Activated gamma-delta T cell treated with anti-CD3 and anti-CD28 coated beads, Interleukin-2, amount 50 U/mL, for 16 hours (primary cell): ENCODE data around the gene GPA33.
A peak's percentile ranks its signal among the peaks of the same experiment; 100 is the strongest.
"Not testable (repeated sequence)": the region's sequence is repeated elsewhere in the genome, so short reads cannot be mapped to it uniquely, and the experiment has no call there.

Experiments
- DNase-seq: peaks from one replicate; pipeline ENCODE4 v3.0.0-alpha.2; 2020; ENCODE audit warnings: low read depth

Gene GPA33

DNA sequence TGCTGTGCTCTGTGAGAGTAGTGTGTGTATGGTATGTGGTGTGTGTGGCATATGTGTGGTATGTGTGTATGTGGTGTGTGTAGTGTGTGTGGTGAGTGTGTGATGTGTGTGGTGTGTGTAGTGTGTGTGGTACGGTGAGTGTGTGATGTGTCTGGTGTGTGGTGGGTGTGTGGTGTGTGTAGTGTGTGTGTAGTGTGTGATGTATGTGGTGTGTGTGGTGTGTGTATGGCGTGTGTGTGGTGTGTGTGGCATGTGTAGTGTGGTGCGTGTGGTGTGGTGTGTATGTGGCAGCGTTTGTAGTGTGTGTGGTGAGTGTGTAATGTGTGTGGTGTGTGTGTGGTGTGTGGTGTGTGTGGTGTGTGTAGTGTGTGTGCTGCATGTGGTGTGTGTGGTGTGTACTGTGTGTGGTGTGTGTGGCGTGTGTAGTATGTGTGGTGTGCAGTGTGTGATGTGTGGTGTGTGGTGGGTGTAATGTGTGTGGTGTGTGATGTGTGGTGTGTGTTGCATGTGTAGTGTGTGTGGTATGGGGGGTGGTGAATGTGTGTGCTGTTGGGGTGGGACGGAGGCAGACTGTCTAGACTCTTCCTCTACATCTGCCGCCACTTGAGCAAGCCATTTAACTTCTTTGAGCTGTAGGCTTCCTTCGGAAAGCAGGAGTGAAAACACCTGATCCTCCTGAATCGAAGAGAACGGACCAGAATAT is 33.5 kb downstream of the GPA33 start:
- DNase-seq = no peak

DNA sequence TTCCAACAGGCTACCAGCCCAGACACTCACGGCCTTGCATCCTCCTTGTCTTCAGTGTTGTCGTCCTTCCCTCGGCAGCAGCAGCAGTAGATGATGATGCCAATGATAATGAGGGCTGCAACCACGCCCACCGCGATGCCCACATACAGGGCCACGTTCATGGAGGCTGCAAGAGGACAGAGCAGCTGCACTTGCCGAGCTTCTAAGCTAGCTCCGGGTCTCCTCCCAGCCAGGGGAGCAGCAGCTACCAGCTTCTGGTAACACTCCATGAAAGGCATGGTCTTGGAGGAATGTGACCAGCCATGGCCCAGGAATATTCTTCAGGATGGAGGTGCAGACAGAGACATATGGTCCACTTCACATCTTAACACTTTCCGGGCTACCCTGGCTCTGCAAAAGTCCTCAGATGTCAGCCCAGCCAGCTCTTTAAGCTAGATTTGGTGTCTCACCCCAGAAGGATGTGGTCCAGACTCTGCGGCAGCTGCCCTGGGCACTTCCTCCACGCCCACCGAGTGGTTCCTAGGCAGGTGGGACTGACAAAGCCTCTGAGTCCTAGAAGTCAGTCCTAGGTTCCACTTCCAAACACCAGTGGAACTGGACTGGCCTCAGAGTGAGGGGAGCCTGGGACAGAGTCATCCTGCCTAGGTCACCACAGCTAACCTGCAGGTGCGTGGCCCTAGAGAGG is 35.1 kb downstream of the GPA33 start:
- DNase-seq = no peak

DNA sequence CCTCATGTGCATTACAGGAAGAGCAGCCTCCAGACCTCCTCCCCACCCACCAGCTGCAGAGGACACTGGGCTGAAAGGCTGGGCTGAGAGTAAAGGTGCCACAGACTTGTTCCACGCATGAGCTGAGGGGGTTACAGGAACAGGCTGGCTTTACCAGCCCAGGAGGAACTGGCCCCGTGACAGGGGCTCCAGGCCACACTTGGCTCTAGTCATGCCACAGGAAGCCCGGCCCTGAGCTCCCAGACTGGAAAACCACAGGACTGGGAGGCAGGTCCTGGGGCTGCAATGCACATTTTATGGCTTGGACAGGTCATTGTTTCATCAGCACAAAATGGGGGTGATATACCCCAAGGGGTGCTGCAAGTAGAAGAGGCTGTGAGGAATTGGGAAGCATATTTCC is 35.6 kb downstream of the GPA33 start:
- DNase-seq = no peak

DNA sequence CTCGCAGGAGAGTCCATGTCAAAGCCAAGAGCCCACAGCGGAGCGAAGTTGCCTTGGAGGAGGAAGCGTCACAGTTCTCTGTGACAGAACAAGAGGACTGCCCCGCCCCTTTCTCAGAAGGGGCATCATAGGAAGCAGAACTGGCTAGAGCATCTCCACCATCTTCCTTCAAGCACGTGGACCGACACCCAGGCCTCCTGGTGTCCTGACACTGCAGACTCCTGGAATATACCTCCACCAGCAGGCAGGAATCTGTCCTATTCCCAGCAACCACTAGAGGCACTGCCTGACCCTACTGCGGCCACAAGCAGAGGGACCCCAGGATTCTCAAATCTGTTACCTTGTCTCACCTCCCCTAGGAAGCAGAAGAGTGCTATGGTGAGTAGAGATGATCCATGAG is 37.8 kb downstream of the GPA33 start:
- no peak for DNase-seq

- DNase-seq = no peak
These were observed 38.3 kb downstream of the GPA33 start for GRCh38 chr1:167051907-167052306.

DNA sequence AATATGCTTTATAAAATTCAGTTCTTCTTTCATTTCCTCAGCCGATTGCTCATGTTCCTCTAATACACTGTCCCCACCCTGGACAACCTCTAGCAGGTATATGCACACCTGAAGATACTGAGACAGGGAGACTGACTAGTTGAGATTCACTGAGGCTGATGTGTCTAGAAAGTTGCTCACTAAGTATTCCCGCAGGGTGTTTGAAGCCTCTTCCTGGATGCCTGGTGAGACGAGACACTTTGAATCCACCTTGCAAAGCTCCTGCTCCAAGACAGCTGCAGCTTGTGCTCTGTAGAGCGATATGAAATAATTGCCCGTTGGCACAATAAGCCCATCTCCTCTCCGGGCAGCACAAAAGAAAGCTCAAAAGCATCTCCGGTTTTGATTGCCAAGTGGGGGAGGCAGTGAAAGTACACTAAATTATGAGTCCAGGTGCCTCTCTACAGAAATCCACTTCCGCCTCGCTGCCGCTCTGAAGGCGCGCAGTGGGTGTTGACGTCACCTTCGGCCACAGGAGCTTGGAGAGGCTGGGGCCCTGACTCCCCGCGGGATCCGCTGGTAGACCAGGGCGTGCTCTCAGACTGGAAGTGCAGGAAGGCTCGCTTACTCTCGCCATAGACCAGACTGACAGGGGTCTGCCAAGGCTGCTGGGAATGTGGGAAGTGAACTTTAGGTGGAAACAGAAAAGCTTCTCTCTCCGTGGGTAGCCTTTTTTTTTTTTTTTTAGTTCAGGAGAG is 46.3 kb downstream of the GPA33 start:
- peak; percentile 27 for DNase-seq

GRCh38 chr1:167033646-167034045 is 56.5 kb downstream of the GPA33 start:
- DNase-seq = no peak

DNA sequence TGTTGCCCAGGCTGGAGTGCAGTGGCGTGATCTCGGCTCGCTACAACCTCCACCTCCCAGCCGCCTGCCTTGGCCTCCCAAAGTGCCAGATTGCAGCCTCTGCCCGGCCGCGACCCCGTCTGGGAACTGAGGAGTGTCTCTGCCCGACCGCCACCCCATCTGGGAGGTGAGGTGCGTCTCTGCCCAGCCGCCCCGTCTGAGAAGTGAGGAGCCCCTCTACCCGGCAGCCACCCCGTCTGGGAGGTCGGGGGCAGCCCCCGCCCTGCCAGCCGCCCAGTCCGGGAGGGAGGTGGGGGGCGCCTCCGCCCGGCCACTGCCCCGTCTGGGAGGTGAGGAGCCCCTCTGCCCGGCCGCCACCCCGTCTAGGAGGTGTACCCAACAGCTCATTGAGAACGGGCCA is 60.6 kb downstream of the GPA33 start:
- DNase-seq = not testable (repeated sequence)

DNA sequence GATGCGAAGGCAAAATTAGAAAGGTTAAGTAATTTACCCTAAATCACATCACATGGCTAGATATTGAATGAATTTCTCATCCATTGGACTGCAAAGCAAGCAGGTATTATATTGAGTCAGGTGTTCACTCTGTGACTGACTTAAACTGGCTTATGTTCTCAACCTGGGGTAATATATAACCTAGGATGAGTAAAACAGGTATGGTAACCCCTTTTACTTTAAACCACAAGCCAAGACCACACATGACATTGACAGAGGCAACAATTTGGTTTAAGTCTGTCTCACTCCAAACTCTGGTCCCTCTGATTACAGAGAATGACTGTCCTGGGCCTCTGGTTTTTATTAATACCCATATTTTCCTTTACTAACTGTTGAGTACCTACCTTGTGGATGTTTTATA is 67.8 kb downstream of the GPA33 start:
- DNase-seq = no peak

GRCh38 chr1:167016100-167016750 is 74.0 kb downstream of the GPA33 start:
- DNase-seq = no peak

DNA sequence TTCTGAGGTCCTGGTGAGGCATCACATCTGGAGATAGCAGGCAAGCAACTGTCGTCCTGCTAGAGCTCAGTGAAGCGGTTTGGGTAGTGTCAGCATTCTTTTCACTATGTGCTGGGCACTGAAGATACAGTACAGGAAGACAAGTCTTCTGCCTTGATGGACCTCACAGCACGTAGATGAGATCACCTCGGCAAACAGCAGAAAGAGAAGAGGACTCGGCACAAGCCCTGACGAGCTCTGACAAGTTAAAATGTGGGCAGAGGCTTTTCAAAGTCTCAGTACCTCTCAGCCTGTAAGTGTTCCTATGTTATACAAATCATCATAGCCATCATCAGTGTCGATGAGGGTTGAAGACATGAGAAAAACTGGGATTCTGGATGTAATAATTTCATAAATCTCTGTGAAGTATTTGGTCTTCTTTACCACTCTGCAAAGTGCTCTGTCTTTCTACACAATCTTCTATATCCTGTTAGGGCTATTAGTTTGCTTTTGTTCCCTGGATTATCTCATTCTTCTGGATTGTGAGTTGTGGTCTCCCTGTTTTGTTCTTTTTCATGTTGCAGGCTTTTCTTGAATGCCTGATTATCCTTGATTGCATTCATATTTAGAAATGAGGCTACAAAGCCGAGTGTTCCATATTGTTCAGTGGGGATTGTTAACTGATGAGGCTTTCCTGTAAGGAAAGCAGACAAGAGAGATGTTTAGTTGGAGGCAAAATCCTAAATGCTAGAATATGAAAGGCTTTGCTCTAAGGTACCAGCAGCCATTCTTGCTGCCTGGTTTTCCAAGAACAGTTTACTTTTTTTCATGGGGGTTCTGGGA is 76.9 kb downstream of the GPA33 start:
- no peak for DNase-seq

- DNase-seq = no peak
These were observed 77.6 kb downstream of the GPA33 start for GRCh38 chr1:167012570-167012969.

GRCh38 chr1:167011560-167012191 is 78.5 kb downstream of the GPA33 start:
- DNase-seq = no peak

DNA sequence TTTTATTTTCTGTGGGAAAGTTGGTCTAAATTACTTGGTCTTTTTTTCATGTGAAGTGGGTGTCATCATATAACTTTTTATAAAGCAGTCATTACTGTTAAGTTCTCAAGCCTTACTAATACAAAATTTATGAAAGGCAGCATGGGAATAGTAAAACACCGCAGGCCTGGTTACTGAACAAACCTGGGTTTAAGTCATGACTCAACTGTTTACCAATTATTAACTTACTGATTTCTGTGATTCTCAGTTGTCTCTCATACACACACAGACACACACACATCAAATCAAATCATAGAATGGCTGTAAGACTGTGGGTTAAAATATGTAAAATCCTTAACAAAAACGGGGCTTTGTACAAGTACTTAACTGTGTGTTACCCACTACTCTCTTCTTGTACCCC is 86.5 kb downstream of the GPA33 start:
- DNase-seq = no peak
